Measurements from ENCODE around the gene CACNA1H.

- TF ChIP-seq CTCF (IDR thresholded peaks at IDR 0.05) (no peak), ZFX (IDR thresholded peaks at IDR 0.05; ENCODE audit: borderline replicate concordance) (no peak)
Observed at GRCh38 chr16:1159325-1159972, 6.5 kb downstream of the CACNA1H start.
